ENCODE measurements around the gene HNRNPA3. TPM values are rescaled to one million over a fixed set of nuclear protein-coding genes. Genes with fewer than 3 reads are reported as not detected.
A peak's percentile ranks its signal among the peaks of the same experiment; 100 is the strongest.
"Not testable (repeated sequence)": the region's sequence is repeated elsewhere in the genome, so short reads cannot be mapped to it uniquely, and the experiment has no call there.

Gene HNRNPA3
- polyA plus RNA-seq, 3 donors = 739 to 769 (median 759) TPM

- no peak for DNase-seq (ENCODE audit: low read depth in 3 of 3, low spot score in 2 of 3)
Measured at GRCh38 chr2:177187631-177188312, 24.8 kb upstream of the HNRNPA3 start.

DNA sequence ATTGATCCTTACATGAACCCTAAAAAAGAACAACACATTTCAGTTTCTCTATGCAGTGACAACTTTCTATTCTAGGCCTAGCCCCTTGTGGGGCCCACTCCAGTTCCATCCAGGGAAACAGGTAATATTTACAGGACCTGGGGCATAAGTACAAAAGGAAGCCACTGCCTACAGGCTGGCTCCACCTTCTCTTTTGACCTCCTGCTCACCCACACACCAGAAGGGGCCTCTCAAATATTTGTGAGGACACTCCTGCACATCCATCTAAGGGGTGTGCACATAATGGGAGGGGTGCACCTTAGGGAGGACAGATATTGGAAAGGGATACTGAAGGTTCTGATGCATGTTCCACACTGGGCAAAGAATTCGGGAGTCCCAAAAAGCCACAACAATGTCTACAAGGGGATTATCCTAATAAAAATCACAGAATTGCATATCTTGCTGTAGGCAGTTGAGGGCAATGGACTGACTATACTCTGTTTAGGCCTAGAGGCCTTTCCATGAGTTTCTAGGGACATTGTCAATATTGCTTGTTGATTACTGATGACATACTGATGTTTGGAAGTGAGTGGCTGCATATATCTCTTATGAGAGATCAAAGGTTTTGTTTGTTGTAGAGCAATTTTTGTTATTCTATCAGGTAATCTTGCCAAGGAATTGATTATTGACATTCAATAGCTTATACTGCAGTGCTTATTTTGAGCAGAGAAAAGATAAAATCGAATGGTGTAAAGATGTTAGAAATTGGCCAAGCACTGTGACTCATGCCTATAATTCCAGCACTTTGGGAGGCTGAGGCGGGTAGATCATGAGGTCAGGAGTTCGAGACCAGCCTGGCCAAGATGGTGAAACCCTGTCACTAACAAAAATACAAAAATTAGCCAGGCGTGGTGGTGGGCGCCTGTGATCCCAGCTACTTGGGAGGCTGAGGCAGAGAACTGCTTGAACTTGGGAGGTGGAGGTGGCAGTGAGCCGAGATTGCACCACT lies 23.8 kb upstream of the HNRNPA3 start:
- DNase-seq (ENCODE audit: low read depth in 3 of 3, low spot score in 2 of 3) = no peak

DNA sequence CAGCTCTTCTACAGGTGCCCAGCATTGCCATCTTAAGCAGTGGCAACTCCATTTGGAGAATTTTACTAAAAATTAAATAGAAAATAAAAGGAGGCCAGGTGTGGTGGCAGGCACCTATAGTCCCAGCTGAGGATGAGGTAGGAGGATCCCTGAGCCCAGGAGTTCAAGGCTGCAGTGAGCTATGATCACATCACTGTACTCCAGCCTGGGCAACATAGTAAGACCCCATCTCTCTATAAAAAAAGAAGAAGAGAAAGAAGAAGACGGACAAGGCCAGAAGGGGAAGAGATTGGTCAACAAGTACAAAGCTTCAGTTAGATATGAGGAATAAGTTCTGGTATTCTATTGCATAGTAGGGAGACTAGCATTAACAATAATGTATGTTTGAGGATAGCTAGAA lies 21.7 kb upstream of the HNRNPA3 start:
- DNase-seq (ENCODE audit: low read depth in 3 of 3, low spot score in 2 of 3) = no peak

- no peak for DNase-seq (ENCODE audit: low read depth in 3 of 3, low spot score in 2 of 3)
Measured at GRCh38 chr2:177192788-177193187, 19.8 kb upstream of the HNRNPA3 start.

DNA sequence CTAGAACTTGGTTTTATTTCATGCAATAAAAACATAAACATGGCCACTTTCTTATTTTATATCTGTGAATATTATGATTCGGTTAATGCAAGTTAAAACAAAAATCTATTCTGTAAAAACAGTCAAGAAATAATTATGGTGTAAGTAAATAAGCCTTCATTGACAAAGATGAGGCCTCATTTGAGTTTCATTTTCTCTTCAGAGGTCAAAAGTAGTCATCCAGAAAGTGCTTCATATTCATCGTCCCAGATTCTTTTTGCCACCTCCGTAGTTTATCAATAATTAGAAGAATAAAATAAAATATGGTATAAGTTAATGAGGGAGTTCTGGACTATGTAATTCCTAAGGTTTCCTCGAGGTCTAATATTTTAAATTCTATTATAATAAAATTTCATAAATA lies 19.4 kb upstream of the HNRNPA3 start:
- DNase-seq (ENCODE audit: low read depth in 3 of 3, low spot score in 2 of 3) = no peak

- DNase-seq (ENCODE audit: low read depth in 3 of 3, low spot score in 2 of 3) = no peak
Measured at GRCh38 chr2:177195194-177195593, 17.4 kb upstream of the HNRNPA3 start.

DNA sequence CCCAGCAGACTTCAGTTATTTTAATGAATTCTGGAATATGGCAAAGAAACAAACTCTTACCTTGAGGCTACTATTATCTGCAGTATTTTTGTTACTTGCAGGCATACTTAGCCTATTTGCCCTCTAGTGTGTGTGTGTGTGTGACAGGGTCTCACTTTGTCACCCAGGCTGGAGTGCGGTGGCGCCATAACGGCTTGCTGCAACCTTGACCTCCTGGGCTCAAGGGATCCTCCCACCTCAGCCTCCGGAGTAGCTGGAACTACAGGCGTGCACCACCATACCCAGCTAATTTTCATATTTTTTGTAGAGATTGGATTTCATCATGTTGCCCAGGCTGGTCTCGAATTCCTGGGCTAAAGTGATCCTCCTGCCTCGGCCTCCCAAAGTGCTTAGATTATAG lies 12.2 kb upstream of the HNRNPA3 start:
- not testable (repeated sequence) for DNase-seq (ENCODE audit: low read depth in 3 of 3, low spot score in 2 of 3)

DNA sequence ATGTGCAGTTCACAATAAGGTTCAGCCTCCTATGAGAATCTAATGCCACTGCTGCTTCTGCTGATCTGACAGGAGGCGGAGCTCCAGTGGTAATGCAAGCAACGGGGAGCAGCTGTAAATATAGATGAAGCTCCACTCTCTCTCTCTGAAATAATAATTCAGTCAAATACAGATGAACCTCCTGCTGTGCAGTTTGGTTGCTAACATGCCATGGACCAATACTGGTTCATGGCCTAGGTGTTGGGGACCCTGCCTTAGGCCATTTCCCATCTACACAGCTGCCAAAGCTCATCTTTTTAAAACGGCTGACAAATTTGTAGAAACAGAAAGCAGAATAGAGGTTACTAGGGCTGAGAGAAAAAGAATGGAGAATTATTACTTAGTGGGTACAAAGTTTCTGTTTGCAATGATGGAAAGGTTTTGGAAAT lies 10.7 kb upstream of the HNRNPA3 start:
- DNase-seq (ENCODE audit: low read depth in 3 of 3, low spot score in 2 of 3) = no peak

DNA sequence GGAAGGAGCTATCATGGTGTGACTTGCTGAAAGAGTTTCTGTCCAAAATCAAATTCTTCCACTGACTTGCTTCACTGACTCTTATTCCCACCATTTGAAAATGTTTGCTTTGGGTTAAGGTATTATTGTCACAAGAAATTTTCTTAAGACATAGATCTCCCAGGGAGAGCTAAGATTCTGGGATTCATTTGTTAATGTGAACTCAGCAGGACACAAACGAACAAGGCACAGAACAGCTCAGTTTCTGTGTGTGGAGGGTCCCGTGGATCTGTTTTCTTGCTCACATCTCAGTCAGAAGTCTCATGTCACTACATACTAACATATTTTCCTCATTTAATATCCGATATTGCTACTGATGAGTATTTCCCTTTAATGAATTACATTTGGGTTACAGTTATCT lies 8.2 kb upstream of the HNRNPA3 start:
- DNase-seq (ENCODE audit: low read depth in 3 of 3, low spot score in 2 of 3) = no peak

GRCh38 chr2:177207101-177207500 lies 5.5 kb upstream of the HNRNPA3 start:
- no peak for DNase-seq (ENCODE audit: low read depth in 3 of 3, low spot score in 2 of 3)

- DNase-seq (ENCODE audit: low read depth in 3 of 3, low spot score in 2 of 3) = no peak
Measured at GRCh38 chr2:177211169-177211568, 1.4 kb upstream of the HNRNPA3 start.

DNA sequence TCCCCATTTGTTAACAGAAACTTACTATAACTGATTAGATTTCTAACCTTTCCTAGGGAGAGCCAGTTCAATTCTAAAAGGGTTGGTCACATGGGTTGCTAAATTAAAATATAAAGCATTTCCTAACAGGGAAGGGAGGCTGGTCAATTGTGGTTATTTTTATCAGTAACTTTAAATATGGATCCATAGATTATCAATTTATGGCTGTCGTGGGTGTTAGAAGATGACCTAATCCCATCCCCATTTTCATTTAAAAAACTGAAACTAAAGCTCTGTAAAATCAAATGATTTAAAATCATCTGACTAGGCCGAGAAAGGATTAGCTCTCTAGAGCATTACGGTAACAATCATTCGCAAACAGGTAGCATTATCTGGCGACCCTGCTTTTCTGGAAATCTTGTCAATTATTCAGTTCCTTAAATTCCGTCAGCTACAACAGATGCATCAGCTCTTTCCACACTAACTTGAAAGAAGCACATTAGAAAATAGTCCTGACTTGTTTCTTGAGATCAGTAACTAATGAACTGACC lies 953 bp upstream of the HNRNPA3 start:
- DNase-seq (ENCODE audit: low read depth in 3 of 3, low spot score in 2 of 3) = peak in 1 of 3 donors; percentile 65

- DNase-seq (ENCODE audit: low read depth in 3 of 3, low spot score in 2 of 3) = peak in 2 of 3 donors; percentile 64 to 69
Measured at GRCh38 chr2:177212891-177213856, 580 bp downstream of the HNRNPA3 start.

GRCh38 chr2:177217247-177217843 lies 4.8 kb downstream of the HNRNPA3 start:
- no peak for DNase-seq (ENCODE audit: low read depth in 3 of 3, low spot score in 2 of 3)

DNA sequence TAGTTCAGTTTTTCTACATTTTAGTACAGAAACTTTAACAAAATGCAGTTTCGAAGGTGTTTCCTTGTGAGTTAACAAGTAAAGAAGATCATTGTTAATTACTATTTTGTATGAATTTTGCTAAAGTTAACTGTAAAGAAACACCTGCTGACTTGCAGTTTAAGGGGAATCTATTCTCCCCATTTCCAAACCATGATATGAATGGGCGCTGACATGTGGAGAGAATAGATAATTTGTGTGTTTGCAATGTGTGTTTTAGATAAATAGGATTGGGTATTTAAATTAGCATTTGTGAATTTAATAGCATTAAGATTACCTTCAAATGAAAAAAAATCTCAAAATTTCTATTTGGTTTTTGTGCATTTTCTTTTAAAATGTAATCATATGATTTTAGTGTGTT lies 7.2 kb downstream of the HNRNPA3 start:
- DNase-seq (ENCODE audit: low read depth in 3 of 3, low spot score in 2 of 3) = not testable (repeated sequence)

GRCh38 chr2:177221534-177221933 lies 8.9 kb downstream of the HNRNPA3 start:
- no peak for DNase-seq (ENCODE audit: low read depth in 3 of 3, low spot score in 2 of 3)

- no peak for DNase-seq (ENCODE audit: low read depth in 3 of 3, low spot score in 2 of 3)
Measured at GRCh38 chr2:177221970-177222369, 9.4 kb downstream of the HNRNPA3 start.

DNA sequence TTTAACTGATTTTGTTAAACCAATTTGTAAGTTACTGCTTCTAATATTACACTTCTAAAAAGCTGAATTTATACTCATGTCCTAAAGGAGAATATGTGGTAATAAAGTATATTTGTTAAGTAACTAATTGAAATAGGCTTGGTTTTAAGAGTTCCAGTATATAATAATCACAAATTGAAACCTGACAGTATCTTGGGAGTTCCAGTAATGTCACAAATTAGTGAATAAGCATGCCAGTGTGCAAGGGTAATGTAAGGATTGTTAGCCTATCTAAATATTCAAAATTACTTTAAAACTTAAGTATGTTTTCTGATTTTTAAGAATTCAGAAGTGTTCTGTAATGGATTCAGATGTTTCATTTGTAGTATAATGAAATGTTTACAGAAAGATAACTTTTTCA lies 10.8 kb downstream of the HNRNPA3 start:
- not testable (repeated sequence) for DNase-seq (ENCODE audit: low read depth in 3 of 3, low spot score in 2 of 3)

DNA sequence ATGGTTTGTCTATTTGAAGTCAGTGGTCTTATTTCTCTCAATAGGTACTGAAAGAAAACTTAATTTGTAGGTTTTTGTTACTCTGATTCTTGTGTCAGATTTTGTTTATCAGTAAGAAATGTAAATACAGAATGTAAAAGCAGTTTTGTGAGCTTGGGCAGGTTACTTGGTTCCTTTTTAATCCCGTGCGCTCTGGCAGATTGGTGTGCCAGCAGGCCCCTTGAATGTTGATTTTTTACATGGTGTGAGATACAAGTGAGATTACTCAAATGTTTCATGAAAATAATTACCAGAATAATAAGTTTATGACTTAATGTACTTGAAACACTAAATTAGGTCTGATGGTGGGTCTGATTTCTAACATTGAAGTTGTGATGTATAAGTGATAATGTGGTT lies 13.4 kb downstream of the HNRNPA3 start:
- DNase-seq (ENCODE audit: low read depth in 3 of 3, low spot score in 2 of 3) = no peak
